ENCODE data around the gene YIPF3.
"Not testable (repeated sequence)": the region's sequence is repeated elsewhere in the genome, so short reads cannot be mapped to it uniquely, and the experiment has no call there.

YIPF3 gene

GRCh38 chr6:43509142-43509983, 7.4 kb downstream of the YIPF3 start:
- DNase-seq = no peak

- DNase-seq = no peak
Measured at GRCh38 chr6:43508481-43509141, 8.1 kb downstream of the YIPF3 start.

DNA sequence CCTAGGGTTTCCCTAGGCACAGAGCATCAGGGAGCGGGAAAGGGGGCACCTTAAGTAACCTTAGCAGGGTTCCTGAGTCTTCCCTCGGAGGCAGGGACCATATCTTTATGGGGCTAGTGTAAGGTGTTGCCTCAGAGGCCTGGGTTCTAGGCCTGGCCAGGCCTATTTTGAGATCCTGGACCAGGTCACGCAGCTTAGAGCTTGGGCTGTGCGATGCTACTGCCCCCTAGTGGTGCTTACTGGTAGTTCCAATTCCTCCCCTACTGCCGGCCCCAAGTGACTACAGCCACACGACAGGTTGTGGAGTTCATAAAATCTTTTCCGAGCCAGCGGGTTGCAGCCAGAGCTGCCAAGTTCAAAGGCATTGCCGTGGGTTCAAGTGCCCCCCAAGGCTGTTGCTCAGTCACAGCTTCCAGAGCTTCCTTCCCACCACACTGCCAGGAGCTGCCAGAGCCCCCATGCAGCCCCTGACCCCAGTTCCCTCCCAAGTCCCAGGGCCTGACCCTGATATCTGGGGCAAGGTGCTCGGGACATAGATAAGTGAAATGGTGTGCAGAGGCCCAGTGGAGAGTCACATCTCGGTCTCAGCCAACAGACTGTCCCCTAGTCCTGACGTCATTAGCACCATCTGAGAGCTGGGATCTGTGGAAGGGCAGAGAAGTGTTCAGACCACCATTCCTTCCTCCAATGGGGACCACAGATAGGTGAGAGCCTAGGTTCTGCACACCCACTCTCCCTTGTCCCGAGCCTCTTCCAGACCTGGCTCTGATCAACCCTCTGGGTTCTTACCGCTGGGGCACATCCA, 9.9 kb downstream of the YIPF3 start:
- peak; percentile 63 for DNase-seq

GRCh38 chr6:43506171-43506570, 10.6 kb downstream of the YIPF3 start:
- no peak for DNase-seq

GRCh38 chr6:43505718-43506117, 11.0 kb downstream of the YIPF3 start:
- no peak for DNase-seq

- no peak for DNase-seq
Measured at GRCh38 chr6:43504756-43505593, 11.8 kb downstream of the YIPF3 start.

DNA sequence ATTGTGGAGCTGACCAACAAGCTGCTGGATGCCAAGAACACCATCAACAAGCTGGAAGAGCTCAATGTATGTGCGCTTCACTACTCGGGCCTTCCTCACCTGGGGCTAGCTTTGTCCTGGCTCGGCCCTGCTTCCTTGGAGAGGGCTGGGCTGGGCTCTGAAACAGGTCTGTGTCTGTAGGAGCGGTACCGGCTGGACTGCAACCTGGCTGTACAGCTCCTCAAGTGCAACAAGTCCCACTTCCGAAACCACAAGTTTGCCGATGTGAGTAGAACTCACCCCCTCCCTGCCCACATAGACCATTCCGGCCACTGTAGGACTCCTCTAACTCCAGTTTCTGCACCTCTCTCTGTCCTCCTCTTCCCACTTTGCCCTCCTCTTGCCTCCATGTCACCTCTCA, 13.3 kb downstream of the YIPF3 start:
- DNase-seq = no peak

- no peak for DNase-seq
Measured at GRCh38 chr6:43502666-43503065, 14.1 kb downstream of the YIPF3 start.

DNA sequence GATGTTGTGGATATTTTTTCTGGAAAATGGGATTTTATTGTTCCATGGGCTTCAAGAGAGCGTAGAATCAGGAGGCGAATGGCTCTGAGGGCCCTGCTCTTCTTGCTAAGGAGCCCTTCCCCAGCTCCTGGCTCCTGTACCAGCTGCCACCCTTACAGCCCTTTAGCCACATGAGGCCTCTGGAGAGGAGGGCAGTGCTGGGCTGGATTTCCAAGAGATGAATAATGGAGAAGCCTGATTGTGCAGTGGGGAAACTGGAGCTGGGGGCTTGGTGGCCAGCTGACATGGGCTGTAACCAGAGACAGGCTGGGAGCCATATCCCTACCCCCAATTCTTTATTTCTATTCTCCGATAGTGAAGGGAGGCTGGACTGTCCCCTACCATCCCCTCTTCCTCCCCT, 15.8 kb downstream of the YIPF3 start:
- no peak for DNase-seq

DNA sequence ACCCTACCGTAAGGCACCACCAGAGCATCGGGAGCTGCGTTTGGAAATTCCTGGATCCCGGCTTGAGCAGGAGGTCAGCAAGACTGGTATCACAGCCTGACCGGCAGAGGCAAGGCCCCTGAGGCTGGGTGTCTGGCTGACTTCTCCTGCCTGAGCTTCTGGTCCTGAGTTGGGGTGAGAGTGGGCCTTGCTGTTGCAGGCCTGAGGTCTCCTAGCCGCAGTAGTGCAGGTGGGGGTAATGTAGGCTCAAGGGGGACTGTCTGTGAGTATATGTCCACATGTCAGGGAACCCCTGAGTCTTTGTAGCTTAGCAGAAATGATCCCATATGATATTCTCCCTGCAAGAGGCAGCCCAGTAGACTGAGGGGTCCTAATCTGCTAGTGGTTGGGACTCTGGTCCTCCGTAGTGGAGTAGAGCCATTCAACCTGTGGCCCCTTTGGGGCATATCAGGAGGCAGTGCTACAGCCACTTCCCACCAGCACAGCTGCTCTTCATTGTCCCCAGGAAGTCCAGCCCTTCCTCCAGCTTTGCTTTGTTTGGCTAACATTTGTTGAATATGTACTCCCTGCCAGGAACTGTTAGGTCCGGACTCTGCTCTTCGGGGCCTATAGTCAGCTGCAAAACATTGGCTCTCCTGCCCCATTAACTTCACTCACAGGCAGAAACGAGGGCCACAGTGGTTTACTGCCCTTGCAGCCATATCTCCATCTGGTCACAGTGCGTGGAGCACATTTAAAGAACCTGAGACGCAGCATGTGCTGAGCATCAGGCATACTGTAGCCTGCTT, 17.5 kb downstream of the YIPF3 start:
- DNase-seq = no peak

- DNase-seq = not testable (repeated sequence)
Measured at GRCh38 chr6:43498291-43498690, 18.4 kb downstream of the YIPF3 start.

- no peak for DNase-seq
Measured at GRCh38 chr6:43497689-43498088, 19.0 kb downstream of the YIPF3 start.

DNA sequence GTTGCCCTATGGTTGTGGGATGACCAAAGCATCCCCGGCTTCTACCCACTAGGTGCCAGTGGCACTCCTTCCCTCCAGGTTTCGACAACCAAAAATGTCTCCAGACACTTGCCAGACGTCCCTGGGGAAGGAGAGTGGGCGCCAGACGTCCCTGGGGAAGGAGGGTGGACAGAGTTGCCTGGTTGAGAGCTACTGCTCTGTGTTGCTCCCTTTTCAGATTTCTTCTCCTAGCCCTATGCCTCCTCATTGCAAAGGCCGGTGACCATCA, 19.7 kb downstream of the YIPF3 start:
- no peak for DNase-seq

DNA sequence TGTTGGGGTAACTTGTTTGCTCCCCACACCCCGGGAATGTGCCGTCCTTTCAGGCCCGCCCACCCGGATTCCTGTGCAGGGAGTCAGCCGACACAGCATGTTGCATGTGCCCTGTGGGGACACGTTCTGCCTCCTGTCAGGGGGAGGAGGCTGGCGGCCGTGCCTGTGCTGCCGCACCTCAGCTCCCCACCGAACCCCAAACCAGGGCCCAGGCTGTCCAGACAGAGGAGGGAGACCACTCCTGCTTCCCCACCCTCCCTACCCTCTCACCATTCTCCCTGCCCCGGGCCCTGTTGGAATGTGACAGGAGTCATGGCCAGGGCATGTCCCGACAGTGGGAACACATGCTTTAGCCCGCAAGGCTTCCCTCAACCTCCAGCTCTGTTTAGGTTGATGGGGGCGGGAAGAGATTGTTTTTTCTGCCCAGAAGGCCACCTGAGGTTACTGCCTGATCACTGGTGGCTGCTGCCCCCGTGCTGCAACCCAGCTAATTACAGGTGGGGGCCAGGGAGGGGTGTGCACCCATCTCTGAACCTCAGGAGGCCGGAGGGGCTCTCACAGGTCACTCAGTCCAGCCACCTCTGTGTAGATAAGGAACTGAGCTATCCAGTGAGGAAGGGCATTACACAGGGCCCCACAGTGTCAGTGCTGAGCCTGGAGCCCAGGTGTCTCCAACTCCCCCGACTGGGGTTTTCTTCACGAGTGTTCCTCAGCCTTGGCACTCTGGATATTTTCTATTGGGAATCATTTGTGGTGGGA, 20.2 kb downstream of the YIPF3 start:
- DNase-seq = no peak

DNA sequence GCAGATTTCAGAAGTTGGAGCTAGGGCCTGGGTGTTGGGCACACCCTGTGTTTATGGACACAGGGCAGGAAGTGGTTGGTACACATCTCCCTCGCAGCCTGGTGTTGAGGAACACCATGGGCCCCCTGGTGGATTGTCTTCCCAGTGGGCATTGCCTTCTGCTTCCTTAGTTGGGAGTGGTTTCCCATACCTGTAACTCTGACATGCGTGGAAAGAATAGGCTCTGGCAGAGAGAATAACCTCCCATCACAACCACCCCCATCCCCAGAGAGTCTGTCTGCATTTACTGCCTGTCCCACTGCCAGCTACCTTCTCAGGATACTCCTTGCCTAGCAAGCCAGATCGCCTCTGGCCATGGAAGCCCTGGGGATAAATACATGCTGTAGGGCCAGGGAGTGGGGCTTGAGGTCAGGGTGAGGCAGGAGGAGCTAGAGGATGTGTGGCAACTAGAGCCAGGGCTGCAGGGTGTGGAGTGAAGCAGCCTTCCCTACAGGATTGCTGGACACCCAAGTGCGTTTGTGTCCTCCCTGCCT, 21.3 kb downstream of the YIPF3 start:
- no peak for DNase-seq

- DNase-seq = no peak
Measured at GRCh38 chr6:43494766-43495165, 22.0 kb downstream of the YIPF3 start.

DNA sequence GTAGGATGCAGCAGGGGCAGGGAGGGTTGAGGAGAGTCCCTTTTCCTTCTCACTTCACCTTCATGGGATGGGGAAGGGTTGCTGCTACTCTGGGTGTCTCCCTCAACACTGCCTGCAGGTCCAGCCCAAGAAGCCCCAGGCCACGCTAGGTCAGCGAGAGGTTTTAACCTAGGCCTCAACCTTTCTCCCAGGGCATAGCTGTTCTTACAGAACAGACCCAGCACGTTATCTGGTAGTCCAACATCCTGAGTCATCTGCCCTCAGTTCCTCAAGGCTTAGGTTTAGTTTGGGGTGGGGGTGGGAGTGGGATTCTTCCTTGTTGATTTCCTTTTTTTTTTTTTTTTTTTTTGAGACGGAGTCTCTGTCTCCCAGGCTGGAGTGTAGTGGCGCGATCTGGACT, 22.4 kb downstream of the YIPF3 start:
- DNase-seq = no peak

GRCh38 chr6:43493833-43494232, 22.9 kb downstream of the YIPF3 start:
- DNase-seq = no peak

GRCh38 chr6:43493230-43493629, 23.5 kb downstream of the YIPF3 start:
- no peak for DNase-seq

DNA sequence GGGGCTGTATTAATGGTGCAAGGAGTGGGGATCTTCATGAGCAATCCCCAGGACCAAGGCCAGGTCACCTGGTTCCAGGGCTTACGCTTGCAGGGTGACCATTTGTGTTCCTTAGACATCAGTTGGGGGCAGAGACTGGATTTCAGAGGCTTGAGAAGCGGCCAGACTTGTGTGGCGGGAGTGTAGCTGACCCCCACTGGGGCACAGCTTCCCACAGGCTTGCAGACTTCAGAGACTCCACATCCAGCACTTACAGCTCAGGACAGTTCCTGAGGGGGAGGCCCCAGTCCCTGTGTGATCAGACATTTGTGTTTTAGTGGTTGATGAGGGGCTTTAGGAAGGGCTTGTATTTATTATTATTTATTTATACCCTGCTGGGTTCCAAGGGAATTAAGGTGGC, 24.1 kb downstream of the YIPF3 start:
- DNase-seq = no peak

Data from MV-4-11 (cell line).